Measurements from ENCODE around the gene SERPINB2. TPM values are rescaled to one million over a fixed set of nuclear protein-coding genes. Genes with fewer than 3 reads are reported as not detected.
A peak's percentile ranks its signal among the peaks of the same experiment; 100 is the strongest.

The SERPINB2 gene
- total and polyA plus RNA-seq, 12 donors = 0.17 to 1.3 (median 0.33) TPM; not detected in 8

GRCh38 chr18:63949068-63949737 lies 61.7 kb downstream of the SERPINB2 start, which contains the start of gene HMSD:
Gene HMSD (plus strand): TSS chr18:63949301. CDS start chr18:63953456, 4,155 bp downstream.
- Histone ChIP-seq H3K9me3 (replicated peaks in 1 of 3) (no peaks in the 10 kb centered on the region), H3K27ac (no peak within 1 kb of the TSS), H3K4me3 (no peak within 1 kb of the TSS), H3K4me1 (replicated peaks in 1 of 2) (peaks cover 0 to 3% of the 10 kb centered on the region in 2 donors), H3K27me3 (peaks cover 26% of the 10 kb centered on the region), H3K36me3 (replicated peaks in 1 of 2) (no peaks in the 10 kb centered on the region)
- TF ChIP-seq CTCF (IDR thresholded peaks at IDR 0.05) (peak in 3 of 6 experiments; percentile 5 to 22 (median 14)), POLR2A (IDR thresholded peaks at IDR 0.05) (no peak)
- 17 to 37% (median 19%) methylated on average over 9 to 35 of the region's 35 CpGs for WGBS, 4 donors
- peak in 3 of 7 donors; percentile 24 to 52 (median 35) for DNase-seq
- intact Hi-C loops (cut with DNase I) = loop anchor here in 1 of 2 donors (10.0 kb wide), 1 partner anchor 424 kb away; no protein-coding TSS in a partner anchor

GRCh38 chr18:63951302-63951705 lies 63.8 kb downstream of the SERPINB2 start:
- TF ChIP-seq POLR2A (IDR thresholded peaks at IDR 0.05) (no peak), CTCF (IDR thresholded peaks at IDR 0.05) (no peak)
- DNase-seq = no peak
- Histone ChIP-seq H3K27me3 (peaks cover 23% of the 10 kb centered on the region), H3K4me1 (replicated peaks in 1 of 2) (peaks cover 0 to 3% of the 10 kb centered on the region in 2 donors), H3K36me3 (replicated peaks in 1 of 2) (no peaks in the 10 kb centered on the region), H3K27ac (no peak overlapping the region), H3K4me3 (no peak overlapping the region), H3K9me3 (replicated peaks in 1 of 3) (no peaks in the 10 kb centered on the region)
- intact Hi-C loops (cut with DNase I) = no loop called here
- 64 to 76% (median 70%) methylated on average over 4 of the region's 4 CpGs for WGBS, 4 donors

Other genes starting within 250 kb of the SERPINB2 start
- gene SERPINB4, start 243.4 kb upstream of the SERPINB2 start, total RNA-seq = not detected
- not detected for gene SERPINB4, start 243.4 kb upstream of the SERPINB2 start, polyA plus RNA-seq
- not detected for gene SERPINB3, start 225.8 kb upstream of the SERPINB2 start, total RNA-seq
- under 1 TPM in 1 of 3 donors, not detected in 2; 0.34 TPM for gene SERPINB3, start 225.8 kb upstream of the SERPINB2 start, polyA plus RNA-seq
- not detected for gene SERPINB11, start 184.7 kb upstream of the SERPINB2 start, total RNA-seq
- under 1 TPM in 1 of 3 donors, not detected in 2; 0.07 TPM for gene SERPINB11, start 184.7 kb upstream of the SERPINB2 start, polyA plus RNA-seq
- under 1 TPM in 1 of 9 donors, not detected in 8; 0.11 TPM for gene SERPINB7, start 112.3 kb upstream of the SERPINB2 start, total RNA-seq
- gene SERPINB7, start 112.3 kb upstream of the SERPINB2 start, polyA plus RNA-seq = not detected
- gene SERPINB10, start 20.3 kb downstream of the SERPINB2 start, total RNA-seq = under 1 TPM in 1 of 9 donors, not detected in 8; 0.06 TPM
- not detected for gene SERPINB10, start 20.3 kb downstream of the SERPINB2 start, polyA plus RNA-seq
- gene HMSD, start 61.6 kb downstream of the SERPINB2 start, total RNA-seq = under 1 TPM in 1 of 9 donors, not detected in 8; 0.57 TPM
- under 1 TPM in 2 of 3 donors, not detected in 1; 0.13 to 0.16 TPM for gene HMSD, start 61.6 kb downstream of the SERPINB2 start, polyA plus RNA-seq
- 10 to 100 TPM in 7 of 9 donors, 1 to 10 TPM in 2; 8.4 to 22.6 (median 11.2) TPM for gene SERPINB8, start 82.4 kb downstream of the SERPINB2 start, total RNA-seq
- gene SERPINB8, start 82.4 kb downstream of the SERPINB2 start, polyA plus RNA-seq = 10 to 100 TPM in 1 of 3 donors, 1 to 10 TPM in 2; 3.7 to 31.6 (median 6.9) TPM

Data from adrenal gland (tissue), 12 donors.